Activated CD8-positive, alpha-beta T cell treated with anti-CD3 and anti-CD28 coated beads for 36 hours (primary cell): ENCODE data around the gene GPR62. TPM values are rescaled to one million over a fixed set of nuclear protein-coding genes. Genes with fewer than 3 reads are reported as not detected.

Source experiments
- ATAC-seq: fragments of 200-7000 bp; cut with Tn5 transposase; one replicate; pipeline ENCODE4 v1.10.0; 2021; ENCODE audit warnings: mild to moderate bottlenecking, moderate library complexity
- CTCF ChIA-PET: fragments of 350-600 bp; sonication (Branson Sonifier 250); formaldehyde crosslinking; loops from one replicate; lab custom pipeline; 2021; ENCODE audit warnings: antibody characterized with exemption; lab: Charles Lee
- POLR2A ChIA-PET: fragments of 350-600 bp; sonication (Branson Sonifier 250); formaldehyde crosslinking; loops from one replicate; lab custom pipeline; 2021; ENCODE audit warnings: antibody characterized with exemption; lab: Charles Lee
- DNase-seq: peaks from one replicate; pipeline ENCODE4 v3.0.0-alpha.2; 2020
- H3K27ac Mint-ChIP-seq: one replicate; pipeline ENCODE4 v1.8.0; 2021; ENCODE audit warnings: mild to moderate bottlenecking, mixed read lengths
- H3K27me3 Mint-ChIP-seq: one replicate; pipeline ENCODE4 v1.8.0; 2021; ENCODE audit warnings: mixed read lengths
- H3K36me3 Mint-ChIP-seq: one replicate; pipeline ENCODE4 v1.8.0; 2021; ENCODE audit warnings: low read depth, mixed read lengths
- H3K4me1 Mint-ChIP-seq: one replicate; pipeline ENCODE4 v1.8.0; 2021; ENCODE audit warnings: low read depth, mixed read lengths
- H3K4me3 Mint-ChIP-seq: one replicate; pipeline ENCODE4 v1.8.0; 2021; ENCODE audit warnings: mild to moderate bottlenecking, moderate library complexity, mixed read lengths
- H3K9me3 Mint-ChIP-seq: one replicate; pipeline ENCODE4 v1.8.0; 2021; ENCODE audit warnings: mixed read lengths
- intact Hi-C: fragments of 100-400 bp; cut with micrococcal nuclease; formaldehyde crosslinking; loops from one replicate; pipeline ENCODE4 v1.10.0; 2022
- total RNA-seq, 2 experiments: library from RNA; stranded (reverse); gene quantifications; one replicate each; pipeline ENCODE4 v1.2.3, GENCODE V29; 2021
- TF ChIP-seq, protein P1 (sequence below): fragments of 200-600 bp; IDR thresholded peaks from one replicate; pipeline ENCODE4 v1.8.0; 2022; ENCODE audit warnings: antibody characterized with exemption, mild to moderate bottlenecking

GPR62 gene
- total RNA-seq, 2 experiments from 2014 or later = not detected

DNA sequence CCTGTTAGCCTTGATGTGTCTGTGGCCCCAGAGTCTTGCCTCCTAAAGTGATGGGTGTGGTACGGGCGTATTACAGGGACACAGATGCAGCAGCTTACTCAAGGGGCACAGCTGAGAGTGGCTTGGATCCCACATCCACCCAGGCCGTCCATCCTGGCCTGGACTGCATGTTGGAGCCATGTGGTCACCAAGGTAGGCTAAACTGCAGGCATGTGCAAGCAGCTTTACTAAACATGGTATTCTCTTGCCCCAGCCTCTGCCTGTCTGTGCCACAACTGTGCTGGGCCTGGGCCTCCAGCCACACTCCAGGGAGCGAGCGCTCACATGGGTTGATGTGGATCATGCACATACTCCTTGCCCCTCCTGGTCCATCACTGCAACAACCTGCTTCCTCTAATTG is 6.1 kb upstream of the GPR62 start:
- ChIA-PET POLR2A (no interaction called here), CTCF (no interaction called here)
- no peak overlapping the region for H3K27ac Mint-ChIP-seq
- H3K27me3 Mint-ChIP-seq = peaks cover 8% of the 10 kb centered on the region
- TF ChIP-seq, protein P1, sequence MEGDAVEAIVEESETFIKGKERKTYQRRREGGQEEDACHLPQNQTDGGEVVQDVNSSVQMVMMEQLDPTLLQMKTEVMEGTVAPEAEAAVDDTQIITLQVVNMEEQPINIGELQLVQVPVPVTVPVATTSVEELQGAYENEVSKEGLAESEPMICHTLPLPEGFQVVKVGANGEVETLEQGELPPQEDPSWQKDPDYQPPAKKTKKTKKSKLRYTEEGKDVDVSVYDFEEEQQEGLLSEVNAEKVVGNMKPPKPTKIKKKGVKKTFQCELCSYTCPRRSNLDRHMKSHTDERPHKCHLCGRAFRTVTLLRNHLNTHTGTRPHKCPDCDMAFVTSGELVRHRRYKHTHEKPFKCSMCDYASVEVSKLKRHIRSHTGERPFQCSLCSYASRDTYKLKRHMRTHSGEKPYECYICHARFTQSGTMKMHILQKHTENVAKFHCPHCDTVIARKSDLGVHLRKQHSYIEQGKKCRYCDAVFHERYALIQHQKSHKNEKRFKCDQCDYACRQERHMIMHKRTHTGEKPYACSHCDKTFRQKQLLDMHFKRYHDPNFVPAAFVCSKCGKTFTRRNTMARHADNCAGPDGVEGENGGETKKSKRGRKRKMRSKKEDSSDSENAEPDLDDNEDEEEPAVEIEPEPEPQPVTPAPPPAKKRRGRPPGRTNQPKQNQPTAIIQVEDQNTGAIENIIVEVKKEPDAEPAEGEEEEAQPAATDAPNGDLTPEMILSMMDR = no peak
- no peak for DNase-seq
- H3K36me3 Mint-ChIP-seq = no peaks in the 10 kb centered on the region
- H3K9me3 Mint-ChIP-seq = no peaks in the 10 kb centered on the region
- ATAC-seq = no peak
- H3K4me1 Mint-ChIP-seq = no peaks in the 10 kb centered on the region
- intact Hi-C loops = no loop called here
- H3K4me3 Mint-ChIP-seq = no peak overlapping the region

DNA sequence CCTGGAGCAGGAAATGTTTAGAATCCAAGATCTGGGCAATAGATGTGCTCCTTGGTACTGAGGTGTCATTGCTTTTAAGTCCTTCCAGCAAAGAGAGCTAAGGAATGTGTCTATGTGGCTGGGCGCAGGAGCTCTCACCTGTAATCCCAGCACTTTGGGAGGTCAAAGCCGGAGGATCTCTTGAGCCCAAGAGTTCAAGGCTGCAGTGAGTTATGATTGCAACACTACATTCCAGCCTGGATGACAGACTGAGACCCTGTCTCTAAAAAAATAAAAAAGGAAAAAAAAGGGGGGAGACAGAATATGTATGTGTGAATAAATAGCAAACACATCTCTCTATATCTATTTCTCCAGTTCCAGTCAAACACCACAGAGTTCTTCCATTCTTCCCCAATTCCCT is 4.3 kb upstream of the GPR62 start:
- Mint-ChIP-seq H3K36me3 (no peaks in the 10 kb centered on the region), H3K27ac (no peak overlapping the region), H3K4me3 (no peak overlapping the region), H3K4me1 (no peaks in the 10 kb centered on the region), H3K27me3 (peaks cover 19% of the 10 kb centered on the region), H3K9me3 (no peaks in the 10 kb centered on the region)
- TF ChIP-seq, protein P1 = no peak
- ATAC-seq = no peak
- ChIA-PET CTCF (interaction anchor here (4.0 kb wide), 1 partner anchor 8 kb away, joined by 27 read pairs; the partner anchor contains the start of genes PARP3 and RRP9), POLR2A (interaction anchor here (1.0 to 2.8 kb wide), 2 partner anchors 9 to 23 kb away, joined by 3 to 6 read pairs; partner anchors contain the start of genes ABHD14A, ABHD14B, PARP3 and RRP9)
- DNase-seq = no peak
- intact Hi-C loops = no loop called here

DNA sequence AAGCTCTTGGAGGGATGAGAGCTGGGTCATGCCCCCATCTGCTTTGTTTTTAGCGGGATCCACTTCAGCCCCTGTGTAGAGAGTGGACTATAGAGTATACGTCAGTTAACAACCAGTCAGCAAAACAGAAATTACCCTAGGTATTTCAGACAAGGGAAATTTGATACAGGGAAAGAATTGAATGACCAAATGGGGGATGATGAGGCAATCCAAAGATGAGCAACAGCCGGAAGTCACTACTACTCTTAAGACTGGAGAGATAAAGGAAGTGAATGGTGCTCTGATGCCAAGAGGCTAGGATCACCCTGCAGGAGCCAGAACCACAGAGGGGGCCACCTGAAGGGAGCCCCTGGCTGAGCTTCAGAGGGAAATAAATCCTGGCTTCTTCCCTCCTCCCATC is 1.7 kb upstream of the GPR62 start:
- Mint-ChIP-seq H3K9me3 (no peaks in the 10 kb centered on the region), H3K27ac (no peak overlapping the region), H3K36me3 (peaks cover 2% of the 10 kb centered on the region), H3K4me3 (no peak overlapping the region), H3K4me1 (peaks cover 6% of the 10 kb centered on the region), H3K27me3 (peaks cover 28% of the 10 kb centered on the region)
- ChIA-PET CTCF (interaction anchor here (1.2 to 4.0 kb wide), 3 partner anchors 10 to 21 kb away, joined by 4 to 27 read pairs (median 13); partner anchors contain the start of genes ABHD14A, ABHD14B, PARP3 and RRP9), POLR2A (interaction anchor here (1.2 to 2.8 kb wide), 3 partner anchors 10 to 21 kb away, joined by 3 to 6 read pairs (median 5); partner anchors contain the start of genes ABHD14A and ABHD14B)
- DNase-seq (no peak), ATAC-seq (no peak)
- intact Hi-C loops = no loop called here
- TF ChIP-seq, protein P1 = no peak

DNA sequence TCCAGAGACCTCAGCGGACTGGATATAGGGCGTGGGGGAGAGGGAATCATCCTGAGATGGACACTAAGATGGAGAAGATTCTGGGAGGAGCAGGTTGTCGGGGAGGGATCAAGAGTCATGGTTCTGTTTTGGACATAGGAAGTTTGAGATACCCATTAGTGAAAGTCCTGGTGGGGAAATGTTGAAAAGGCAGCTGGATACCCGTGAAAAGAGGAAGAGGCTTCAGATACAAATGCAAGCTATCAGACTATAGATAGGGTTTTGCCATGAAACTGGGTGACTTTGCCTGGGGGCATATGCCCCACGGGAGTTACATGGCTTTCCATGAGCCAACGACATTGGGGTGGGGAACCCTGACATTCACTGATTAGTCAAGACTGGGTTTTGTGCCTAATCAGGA is 1.1 kb upstream of the GPR62 start:
- H3K4me1 Mint-ChIP-seq = peaks cover 6% of the 10 kb centered on the region
- TF ChIP-seq, protein P1 = no peak

DNA sequence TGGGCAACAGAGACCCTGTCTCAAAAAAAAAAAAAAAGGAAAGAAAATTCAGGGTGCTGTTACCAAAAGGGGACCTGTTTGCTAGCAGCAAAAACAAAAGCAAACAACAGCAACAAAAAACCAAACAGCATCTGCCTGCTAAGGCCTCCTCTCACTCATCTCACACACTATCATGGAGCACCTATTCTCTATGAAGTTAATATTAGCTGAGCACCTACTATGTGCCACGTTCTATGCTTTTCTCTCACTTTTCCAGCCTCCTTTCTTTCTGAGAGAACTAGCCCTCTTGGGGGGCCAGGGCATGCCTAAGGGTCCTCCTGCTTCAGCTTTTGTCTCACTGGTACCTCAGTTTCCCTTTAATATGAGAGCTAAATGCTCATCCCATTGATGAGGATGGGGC is 468 bp upstream of the GPR62 start:
- Mint-ChIP-seq H3K9me3 (no peaks in the 10 kb centered on the region), H3K4me3 (no peak overlapping the region), H3K4me1 (peaks cover 6% of the 10 kb centered on the region), H3K27me3 (peaks cover 28% of the 10 kb centered on the region), H3K36me3 (peaks cover 3% of the 10 kb centered on the region), H3K27ac (no peak overlapping the region)
- TF ChIP-seq, protein P1 = no peak
- POLR2A ChIA-PET = interaction anchor here (0.5 to 1.6 kb wide), 6 partner anchors 11 to 41 kb away, joined by 3 to 6 read pairs (median 3); partner anchors contain the start of gene RPL29
- CTCF ChIA-PET = interaction anchor here (1.2 to 4.0 kb wide), 5 partner anchors 9 to 47 kb away, joined by 3 to 27 read pairs (median 4); partner anchors contain the start of genes ABHD14A, ABHD14B, PARP3 and RRP9
- intact Hi-C loops = no loop called here
- ATAC-seq (no peak), DNase-seq (no peak)

More for the DNA sequence above, 1.1 kb upstream of the GPR62 start:
- no peaks in the 10 kb centered on the region for H3K9me3 Mint-ChIP-seq
- intact Hi-C loops = no loop called here
- ChIA-PET CTCF (interaction anchor here (1.2 to 4.0 kb wide), 3 partner anchors 9 to 20 kb away, joined by 4 to 27 read pairs (median 13); partner anchors contain the start of genes ABHD14A, ABHD14B, PARP3 and RRP9), POLR2A (interaction anchor here (1.2 to 1.6 kb wide), 4 partner anchors 11 to 21 kb away, joined by 3 to 5 read pairs (median 4); no protein-coding TSS in a partner anchor)
- no peak for DNase-seq
- no peak for ATAC-seq
- H3K27me3 Mint-ChIP-seq = peaks cover 28% of the 10 kb centered on the region
- no peak overlapping the region for H3K4me3 Mint-ChIP-seq
- peaks cover 3% of the 10 kb centered on the region for H3K36me3 Mint-ChIP-seq
- H3K27ac Mint-ChIP-seq = no peak overlapping the region
